SH-SY5Y (cell line): ENCODE data around the gene CD52.

Source experiments
- GATA2 ChIP-seq: IDR thresholded peaks from 2 replicates; pipeline ENCODE4 v1.6.1; 2011; ENCODE audit warnings: mild to moderate bottlenecking, low read depth, low read length
- GATA3 ChIP-seq: IDR thresholded peaks from 2 replicates; pipeline ENCODE4 v1.6.1; 2011; ENCODE audit warnings: low read depth, mild to moderate bottlenecking, low read length, moderate library complexity

GRCh38 chr1:26293911-26294463 is 23.8 kb upstream of the CD52 start:
- TF ChIP-seq GATA3 (no peak), GATA2 (no peak)
